OCI-LY3 (cell line): Measurements from ENCODE around the gene CAPZB.

Experiments
- CTCF ChIP-seq: fragments of 200-600, 300-600 bp; sonication (generic); IDR thresholded peaks from 2 replicates; pipeline ENCODE4 v1.5.1; 2014; ENCODE audit warnings: antibody characterized with exemption, low read length, low read depth
- EZH2phosphoT487 ChIP-seq: fragments of 200-600 bp; shearing (Covaris generic); IDR thresholded peaks from 2 replicates; pipeline ENCODE4 v1.6.1; 2018; ENCODE audit warnings: antibody characterized with exemption, mixed run types, low read depth

- TF ChIP-seq CTCF (no peak), EZH2phosphoT487 (no peak)
Observed at GRCh38 chr1:19325958-19326747, 159.2 kb downstream of the CAPZB start.
